Peyer's patch (tissue), 4 donors: ENCODE data around the gene CDKN2C.

Experiments used
- CTCF ChIP-seq, 6 experiments: fragments of 450-650 bp in 4 of 6; fragments of 200-600 bp in 2 of 6; sonication (generic) in 1 of 6; IDR thresholded peaks; one replicate each; pipeline ENCODE4 v1.5.1; 2017 to 2019; ENCODE audit warnings: antibody characterized with exemption in 6 of 6, mild to moderate bottlenecking in 3 of 6, moderate library complexity in 1 of 6
- POLR2A ChIP-seq, 2 donors: fragments of 450-650 bp; IDR thresholded peaks; one replicate each; pipeline ENCODE4 v1.5.1; 2017; ENCODE audit warnings: antibody characterized with exemption in 2 of 2, mild to moderate bottlenecking in 2 of 2, moderate library complexity in 2 of 2

GRCh38 chr1:50983219-50983802 is 13.3 kb downstream of the CDKN2C start:
- no peak for TF ChIP-seq CTCF (IDR thresholded peaks at IDR 0.05)
- TF ChIP-seq POLR2A (IDR thresholded peaks at IDR 0.05): no peak
